B cell (primary cell): ENCODE data around the gene CD226.

Experiments used
- EZH2 ChIP-seq: IDR thresholded peaks from 2 replicates; pipeline ENCODE4 v1.6.1; 2012; ENCODE audit warnings: borderline replicate concordance, low read depth, mild to moderate bottlenecking, moderate library complexity, low read length; ENCODE audit not compliant: insufficient read depth, poor library complexity, severe bottlenecking
- TF ChIP-seq, protein P1 (sequence below): fragments of 200-600 bp; IDR thresholded peaks from one replicate; pipeline ENCODE4 v1.8.0; 2022; ENCODE audit warnings: antibody characterized with exemption, mild to moderate bottlenecking

DNA sequence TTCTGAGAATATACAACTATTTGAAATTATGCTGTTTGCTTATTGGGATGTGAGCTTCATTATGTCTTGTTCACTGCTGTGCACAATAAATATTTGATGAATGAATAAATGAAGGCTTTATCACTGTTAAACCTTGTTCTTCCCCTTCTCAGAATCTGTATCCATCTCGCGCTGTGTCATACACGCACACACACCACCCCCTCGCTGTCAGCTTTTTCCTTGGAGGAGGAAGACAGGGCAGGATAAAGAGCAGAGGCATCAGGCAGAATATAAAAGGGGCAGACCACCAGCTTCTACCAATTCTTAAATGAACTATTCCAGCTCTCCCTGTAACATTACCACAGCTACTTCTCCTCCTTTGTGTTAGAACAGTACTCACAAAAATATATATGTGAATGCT is 75.0 kb downstream of the CD226 start:
- TF ChIP-seq, protein P1, sequence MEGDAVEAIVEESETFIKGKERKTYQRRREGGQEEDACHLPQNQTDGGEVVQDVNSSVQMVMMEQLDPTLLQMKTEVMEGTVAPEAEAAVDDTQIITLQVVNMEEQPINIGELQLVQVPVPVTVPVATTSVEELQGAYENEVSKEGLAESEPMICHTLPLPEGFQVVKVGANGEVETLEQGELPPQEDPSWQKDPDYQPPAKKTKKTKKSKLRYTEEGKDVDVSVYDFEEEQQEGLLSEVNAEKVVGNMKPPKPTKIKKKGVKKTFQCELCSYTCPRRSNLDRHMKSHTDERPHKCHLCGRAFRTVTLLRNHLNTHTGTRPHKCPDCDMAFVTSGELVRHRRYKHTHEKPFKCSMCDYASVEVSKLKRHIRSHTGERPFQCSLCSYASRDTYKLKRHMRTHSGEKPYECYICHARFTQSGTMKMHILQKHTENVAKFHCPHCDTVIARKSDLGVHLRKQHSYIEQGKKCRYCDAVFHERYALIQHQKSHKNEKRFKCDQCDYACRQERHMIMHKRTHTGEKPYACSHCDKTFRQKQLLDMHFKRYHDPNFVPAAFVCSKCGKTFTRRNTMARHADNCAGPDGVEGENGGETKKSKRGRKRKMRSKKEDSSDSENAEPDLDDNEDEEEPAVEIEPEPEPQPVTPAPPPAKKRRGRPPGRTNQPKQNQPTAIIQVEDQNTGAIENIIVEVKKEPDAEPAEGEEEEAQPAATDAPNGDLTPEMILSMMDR, result no peak
- TF ChIP-seq EZH2, result no peak
